GM18867 (cell line): ENCODE measurements around the gene ZKSCAN5.
"Not testable (repeated sequence)": the region's sequence is repeated elsewhere in the genome, so short reads cannot be mapped to it uniquely, and the experiment has no call there.

ENCODE experiments used
- ATAC-seq: cut with Tn5 transposase; IDR thresholded peaks from one replicate; pipeline ENCODE4 v1.9.1; 2021; ENCODE audit warnings: mild to moderate bottlenecking, moderate library complexity; ENCODE audit not compliant: unreplicated experiment

The ZKSCAN5 gene

GRCh38 chr7:99551767-99552463 is 47.5 kb downstream of the ZKSCAN5 start, which contains the start of gene FAM200A:
Gene FAM200A (minus strand): TSS chr7:99552114. CDS start chr7:99548407, 3,707 bp downstream.
- peak; percentile 96 for ATAC-seq

DNA sequence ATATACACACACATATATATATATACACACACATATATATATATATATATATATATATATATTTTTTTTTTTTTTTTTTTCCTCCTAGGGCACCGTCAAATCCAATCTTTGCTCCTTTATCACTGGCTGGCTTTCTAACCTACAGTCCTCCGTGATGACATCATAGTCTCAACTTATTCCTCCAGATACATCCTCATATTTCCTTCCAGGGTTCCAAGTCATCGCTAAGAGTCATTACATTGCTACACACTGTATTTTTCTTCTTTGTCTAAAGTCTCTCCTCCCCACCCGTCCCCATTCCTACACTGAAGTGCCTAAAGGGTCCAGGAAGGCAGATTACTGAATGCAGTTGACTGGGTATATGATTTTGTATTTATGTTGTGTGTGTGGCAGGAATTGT is 48.6 kb downstream of the ZKSCAN5 start:
- no peak for ATAC-seq

DNA sequence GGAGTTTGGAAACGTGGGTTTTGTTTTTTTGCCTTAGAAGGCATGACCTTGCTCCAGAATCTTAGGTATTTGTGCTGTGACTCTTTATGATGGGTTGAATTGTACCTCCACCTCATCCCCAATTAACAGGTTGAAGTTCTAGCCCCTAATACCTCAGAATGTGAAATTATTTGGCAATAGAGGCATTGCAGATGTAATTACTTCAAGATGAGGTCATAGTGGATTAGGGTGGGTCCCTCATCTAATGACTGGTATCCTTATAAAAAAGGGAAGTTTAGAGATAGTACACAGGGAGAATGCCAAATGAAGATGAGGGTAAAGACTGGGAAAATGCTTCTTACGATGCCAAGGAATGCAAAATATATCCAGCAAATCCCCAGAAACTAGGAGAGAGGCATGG is 50.5 kb downstream of the ZKSCAN5 start:
- ATAC-seq, result no peak

- ATAC-seq, result no peak
Observed at GRCh38 chr7:99557196-99557607, 52.7 kb downstream of the ZKSCAN5 start.

DNA sequence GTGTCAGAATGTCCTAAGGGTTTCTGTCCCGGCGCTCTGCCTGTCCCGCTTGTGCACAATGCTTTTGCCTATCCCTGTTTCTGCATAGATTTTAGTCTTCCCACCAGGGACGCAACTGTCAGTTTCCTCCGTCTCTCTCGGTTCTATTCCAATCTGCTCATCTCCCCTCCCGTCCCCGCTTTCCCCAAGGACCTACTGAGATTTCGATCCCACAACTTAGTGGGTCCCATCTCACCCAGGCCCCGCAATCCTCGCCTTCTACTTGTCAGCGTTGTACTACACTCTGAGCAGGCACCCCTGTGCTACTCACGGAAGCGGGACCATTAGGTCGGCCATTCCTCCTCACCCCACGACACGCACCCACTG is 53.5 kb downstream of the ZKSCAN5 start:
- ATAC-seq, result peak; percentile 49

- ATAC-seq, result peak; percentile 86
Observed at GRCh38 chr7:99558306-99559174, 54.1 kb downstream of the ZKSCAN5 start, which contains the start of gene ZNF655. Gene ZNF655 (plus strand): TSS chr7:99558642. CDS start chr7:99560560, 1,918 bp downstream.

DNA sequence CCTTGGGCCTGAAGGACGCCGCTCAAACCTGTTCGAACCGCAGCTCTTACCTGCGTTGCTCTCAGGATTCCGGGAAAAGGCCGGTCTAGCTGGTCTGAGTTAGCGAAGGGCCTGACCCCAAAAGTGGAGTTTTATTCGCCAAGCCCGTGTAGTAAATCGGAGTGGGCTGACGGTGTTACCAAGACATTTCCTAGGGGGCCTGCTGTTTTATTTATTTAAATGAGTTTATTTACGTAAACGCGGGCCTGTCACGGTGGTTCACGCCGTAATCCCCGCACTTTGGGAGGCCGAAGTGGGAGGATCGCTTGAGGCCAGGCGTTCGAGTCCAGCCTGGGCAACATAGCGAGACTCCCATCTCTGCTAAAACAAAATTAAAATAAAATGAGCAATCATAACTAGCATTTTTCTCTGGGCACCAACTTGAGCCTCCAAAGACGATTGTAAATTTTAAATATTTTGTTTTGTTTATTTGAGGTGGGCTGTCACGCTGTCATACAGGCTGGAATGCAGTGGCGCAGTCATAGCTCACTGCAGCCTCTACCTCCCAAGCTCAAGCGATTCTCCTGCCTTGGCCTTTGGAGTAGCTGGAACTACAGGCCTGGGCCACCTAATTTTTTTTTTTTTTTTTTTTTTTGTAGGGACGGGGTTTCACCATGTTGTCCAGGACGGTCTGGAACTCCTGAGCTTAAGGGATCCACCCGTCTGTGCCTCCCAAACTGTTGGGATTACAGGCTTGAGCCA is 54.9 kb downstream of the ZKSCAN5 start:
- no peak for ATAC-seq

DNA sequence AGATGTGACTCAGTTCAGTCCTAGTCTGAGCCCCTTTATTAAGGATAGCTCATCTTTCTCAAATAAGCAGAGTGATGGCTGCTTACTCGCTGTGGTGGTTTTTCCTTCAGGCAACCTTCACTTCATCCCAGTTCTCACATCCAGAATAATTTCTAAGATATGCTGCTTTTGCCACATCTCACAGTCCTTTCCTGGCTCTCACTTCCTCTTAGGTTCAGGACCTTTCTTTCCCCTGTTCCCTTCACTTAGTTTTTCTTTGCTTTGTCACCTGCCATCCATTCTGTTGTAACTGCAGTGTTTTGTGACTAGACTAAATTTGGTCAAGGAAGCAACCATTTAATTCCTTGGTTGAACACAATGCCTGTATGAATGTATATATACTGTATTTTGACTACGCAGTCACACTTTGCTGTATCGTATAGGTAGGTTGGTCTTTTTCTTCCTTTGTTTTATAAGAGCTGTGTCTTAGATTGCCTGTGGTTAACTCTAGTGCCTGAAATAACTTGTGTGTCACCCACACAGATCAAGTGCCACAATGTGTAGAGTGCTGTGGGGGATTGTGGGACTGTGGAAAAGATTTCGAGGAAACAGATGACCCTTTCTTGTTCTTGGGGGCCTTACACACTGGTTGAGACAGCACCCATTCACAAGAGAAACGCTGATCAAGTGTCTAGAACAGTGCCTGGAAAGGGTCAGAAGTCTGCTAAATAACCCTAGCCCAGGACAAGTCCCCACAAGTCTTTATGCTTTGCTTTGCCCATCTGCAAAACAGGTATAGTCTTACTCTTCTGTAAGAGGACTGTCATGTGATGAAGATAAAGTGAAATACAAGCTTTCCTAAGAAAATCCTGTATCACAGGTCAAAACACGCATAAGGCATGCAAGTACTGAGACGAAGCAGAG is 56.6 kb downstream of the ZKSCAN5 start:
- no peak for ATAC-seq

GRCh38 chr7:99561737-99562051 is 57.2 kb downstream of the ZKSCAN5 start:
- ATAC-seq, result no peak

DNA sequence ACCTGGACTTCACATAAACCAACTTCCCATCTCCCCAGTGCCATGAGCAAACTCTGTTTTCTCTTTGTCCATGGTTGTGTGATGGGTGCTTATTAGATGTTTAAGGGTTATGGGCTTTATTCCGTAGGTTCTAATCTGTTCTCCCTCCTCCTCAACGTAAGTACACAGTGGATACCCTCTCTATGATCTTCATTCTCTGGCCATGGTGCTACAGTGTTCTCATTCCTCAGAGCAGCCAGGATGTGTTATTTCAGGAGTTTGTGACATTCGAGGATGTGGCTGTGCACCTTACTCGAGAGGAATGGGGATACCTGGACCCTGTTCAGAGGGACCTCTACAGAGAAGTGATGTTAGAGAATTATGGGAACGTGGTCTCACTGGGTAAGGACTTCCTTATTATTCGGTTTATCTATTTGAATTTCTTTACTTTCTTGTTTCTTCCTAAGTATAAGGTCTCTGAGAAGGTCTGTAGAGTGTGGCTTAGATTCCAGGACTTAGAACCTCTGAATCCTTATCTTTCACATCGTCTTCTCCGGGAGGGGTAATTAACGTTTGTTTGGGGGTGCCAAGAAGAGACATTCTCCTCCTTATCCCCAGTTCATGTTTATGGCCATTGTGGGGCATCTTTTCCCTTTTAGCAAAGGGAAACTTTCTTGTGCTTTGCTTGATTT is 57.8 kb downstream of the ZKSCAN5 start:
- ATAC-seq, result no peak

DNA sequence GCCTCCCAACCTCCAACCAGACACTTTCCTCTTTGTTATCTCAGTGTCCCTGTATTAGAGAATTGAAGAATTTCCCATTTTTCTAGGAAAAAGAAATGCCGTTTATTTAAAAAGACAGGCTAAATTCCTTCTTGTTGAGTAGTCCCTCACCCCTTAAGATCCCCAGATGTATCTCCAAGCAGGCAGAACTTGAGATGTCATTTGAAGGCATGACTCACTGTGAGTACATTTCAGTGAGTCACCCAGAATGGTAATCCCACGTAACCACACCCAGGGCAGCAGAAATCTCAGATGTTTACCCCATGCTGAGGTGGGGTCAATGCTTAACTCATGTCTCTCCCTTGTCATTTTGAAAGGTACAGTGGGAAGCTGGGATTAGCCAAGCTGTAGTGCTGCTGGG is 58.4 kb downstream of the ZKSCAN5 start:
- ATAC-seq, result no peak

DNA sequence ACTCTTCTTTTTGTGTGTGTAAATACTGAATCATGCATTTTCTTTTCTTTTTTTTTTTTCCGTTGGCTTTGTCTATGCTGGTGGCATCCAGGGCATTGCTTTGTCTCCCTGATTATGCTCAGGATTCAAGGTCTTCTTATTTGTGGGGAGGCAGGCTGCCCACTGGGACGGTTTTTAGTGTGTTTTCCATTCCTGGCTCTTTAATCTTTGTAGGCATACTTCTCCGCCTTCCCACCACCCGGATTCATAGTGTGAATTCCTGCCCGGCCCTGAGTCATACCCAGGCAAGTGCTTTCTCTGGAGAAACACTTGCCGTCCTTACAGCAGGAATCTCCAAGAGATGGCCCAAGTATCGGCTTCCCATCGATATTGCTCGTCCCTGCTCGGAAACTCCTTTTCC is 59.2 kb downstream of the ZKSCAN5 start:
- ATAC-seq, result no peak

GRCh38 chr7:99568770-99569169 is 64.3 kb downstream of the ZKSCAN5 start:
- not testable (repeated sequence) for ATAC-seq

- ATAC-seq, result no peak
Observed at GRCh38 chr7:99571768-99572167, 67.3 kb downstream of the ZKSCAN5 start.

DNA sequence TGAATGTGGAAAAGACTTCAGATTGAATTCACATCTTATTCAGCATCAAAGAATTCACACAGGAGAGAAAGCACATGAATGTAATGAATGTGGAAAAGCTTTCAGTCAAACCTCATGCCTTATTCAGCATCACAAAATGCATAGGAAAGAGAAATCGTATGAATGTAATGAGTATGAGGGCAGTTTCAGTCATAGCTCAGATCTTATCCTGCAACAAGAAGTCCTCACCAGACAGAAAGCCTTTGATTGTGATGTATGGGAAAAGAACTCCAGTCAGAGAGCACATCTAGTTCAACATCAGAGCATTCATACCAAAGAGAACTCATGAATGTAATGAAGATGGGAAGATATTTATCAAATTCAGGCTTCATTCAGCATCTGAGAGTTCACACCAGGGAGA is 68.8 kb downstream of the ZKSCAN5 start:
- ATAC-seq, result no peak

GRCh38 chr7:99576251-99576650 is 71.8 kb downstream of the ZKSCAN5 start:
- no peak for ATAC-seq

- ATAC-seq, result no peak
Observed at GRCh38 chr7:99579281-99579955, 75.0 kb downstream of the ZKSCAN5 start.

DNA sequence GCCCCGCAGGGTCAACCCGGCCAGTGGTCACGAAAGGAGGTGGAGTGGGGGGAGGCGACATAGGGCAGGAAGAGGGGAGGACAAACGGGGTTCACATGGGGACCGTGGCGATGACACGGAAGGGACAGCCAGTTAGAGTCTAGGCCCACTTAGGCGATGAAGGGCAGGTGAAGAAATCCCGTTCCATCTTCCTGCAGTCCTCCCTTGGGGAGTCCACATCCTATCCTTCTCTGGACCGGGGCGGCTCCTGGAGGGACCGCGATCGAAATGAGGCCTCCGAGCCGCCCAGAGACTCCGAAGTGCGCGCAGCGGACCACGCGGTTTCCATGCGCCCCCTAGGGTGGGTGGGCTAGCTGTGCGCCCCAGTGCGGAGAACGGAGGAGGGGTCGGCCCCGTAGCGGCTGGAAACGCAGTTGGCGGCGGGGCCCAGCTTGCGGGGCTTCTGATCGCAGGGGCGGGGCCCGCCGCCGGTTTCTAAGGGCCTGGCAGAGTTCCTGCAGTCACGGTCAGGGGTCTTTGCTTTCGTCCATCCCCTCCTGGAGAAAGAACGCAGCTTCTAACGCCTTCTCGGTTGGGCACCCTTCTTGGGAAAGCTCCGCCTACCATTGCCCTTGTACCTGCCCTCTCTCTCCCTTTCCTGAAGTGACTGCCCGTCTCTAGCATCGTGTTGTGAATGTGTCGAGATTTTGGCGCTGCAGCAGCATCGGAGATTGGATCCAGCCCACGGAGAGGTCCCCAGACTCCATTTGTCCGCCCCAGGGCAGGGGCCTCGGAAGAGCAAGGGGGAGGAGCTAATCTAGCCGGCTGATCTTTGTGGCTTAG is 75.7 kb downstream of the ZKSCAN5 start:
- ATAC-seq, result no peak
